Natural killer cell (primary cell): ENCODE data around the gene IVD. TPM values are rescaled to one million over a fixed set of nuclear protein-coding genes. Genes with fewer than 3 reads are reported as not detected.
A peak's percentile ranks its signal among the peaks of the same experiment; 100 is the strongest.

Experiments used
- ATAC-seq, 3 donors: fragments of 150-1000 bp in 2 of 3; fragments of 200-7000 bp in 1 of 3; cut with Tn5 transposase; 1 replicate in 1 of 3; 2 replicates in 2 of 3; pipeline ENCODE4 v1.10.0; 2021; ENCODE audit warnings: mild to moderate bottlenecking in 2 of 3, moderate library complexity in 2 of 3
- DNase-seq, 2 donors: peaks; one replicate each; pipeline versions ENCODE4 v3.0.0 to v3.0.0-alpha.2; 2013 to 2021; ENCODE audit warnings: mixed read lengths in 1 of 2
- H3K27ac ChIP-seq: one replicate; pipeline ENCODE4 v1.5.1; 2013; ENCODE audit warnings: mild to moderate bottlenecking, low read length
- H3K27me3 ChIP-seq: one replicate; pipeline ENCODE4 v1.6.1; 2013; ENCODE audit warnings: low read length; ENCODE audit not compliant: control insufficient read depth, insufficient read depth
- H3K36me3 ChIP-seq: one replicate; pipeline ENCODE4 v1.6.1; 2013; ENCODE audit warnings: low read length; ENCODE audit not compliant: control insufficient read depth, insufficient read depth
- H3K4me1 ChIP-seq: one replicate; pipeline ENCODE4 v1.6.1; 2013; ENCODE audit warnings: low read length; ENCODE audit not compliant: control insufficient read depth, insufficient read depth
- H3K4me3 ChIP-seq: one replicate; pipeline ENCODE4 v1.5.1; 2013; ENCODE audit warnings: low read length
- H3K9me3 ChIP-seq: one replicate; pipeline ENCODE4 v1.6.1; 2013; ENCODE audit warnings: low read length; ENCODE audit not compliant: control insufficient read depth, insufficient read depth
- H3K27ac Mint-ChIP-seq, 2 donors: one replicate each; pipeline ENCODE4 v1.8.0; 2022; ENCODE audit warnings: mild to moderate bottlenecking in 2 of 2, mixed read lengths in 2 of 2, moderate library complexity in 1 of 2
- H3K27me3 Mint-ChIP-seq, 2 donors: one replicate each; pipeline ENCODE4 v1.8.0; 2022; ENCODE audit warnings: low read depth in 2 of 2, mixed read lengths in 2 of 2
- H3K36me3 Mint-ChIP-seq: one replicate; pipeline ENCODE4 v1.8.0; 2022; ENCODE audit warnings: mixed read lengths
- H3K4me1 Mint-ChIP-seq, 2 donors: one replicate each; pipeline ENCODE4 v1.8.0; 2022; ENCODE audit warnings: mixed read lengths in 2 of 2
- H3K4me3 Mint-ChIP-seq: one replicate; pipeline ENCODE4 v1.8.0; 2022; ENCODE audit warnings: mild to moderate bottlenecking, moderate library complexity, mixed read lengths
- H3K9me3 Mint-ChIP-seq, 2 donors: one replicate each; pipeline ENCODE4 v1.8.0; 2022; ENCODE audit warnings: mixed read lengths in 2 of 2
- CTCF ChIP-seq: fragments of 200-600 bp; IDR thresholded peaks from one replicate; pipeline ENCODE4 v1.8.0; 2022; ENCODE audit warnings: antibody characterized with exemption
- WGBS: methylation state at CpG from one replicate; pipeline ENCODE4 v1.1.7; 2013; ENCODE audit warnings: missing lambda C conversion rate; ENCODE audit not compliant: insufficient coverage; 5-methylcytosine and 5-hydroxymethylcytosine counted together
- intact Hi-C: fragments of 100-400 bp; cut with micrococcal nuclease; formaldehyde crosslinking; loops from one replicate; pipeline ENCODE4 v1.14.2; 2022
- total RNA-seq, 4 donors: library from RNA; stranded (reverse); fragments of 120-200 nt in 1 of 4; gene quantifications; one replicate each; pipeline versions ENCODE4 v1.2.3 to v1.2.4, GENCODE V29; 2013 to 2022

The IVD gene
- total RNA-seq, 3 donors from 2014 or later (not counting 1 experiment from before 2014, with no cell fraction given): 56.2 to 76.8 (median 67.3) TPM

GRCh38 chr15:40420793-40421192 lies 15.2 kb downstream of the IVD start:
- no peak overlapping the region for H3K27ac Mint-ChIP-seq

GRCh38 chr15:40421246-40422157 lies 15.9 kb downstream of the IVD start:
- TF ChIP-seq CTCF: peak; percentile 86
- H3K4me1 ChIP-seq: peaks cover 6% of the 10 kb centered on the region
- H3K4me3 ChIP-seq: no peak overlapping the region
- ATAC-seq: peak; percentile 93 to 100 (median 98)
- Mint-ChIP-seq H3K27ac (no peak overlapping the region), H3K36me3 (no peaks in the 10 kb centered on the region), H3K4me3 (no peak overlapping the region), H3K27me3 (no peaks in the 10 kb centered on the region), H3K4me1 (no peaks in the 10 kb centered on the region), H3K9me3 (no peaks in the 10 kb centered on the region)
- DNase-seq: peak; percentile 73 to 85
- H3K27ac ChIP-seq: no peak overlapping the region
- H3K27me3 ChIP-seq: no peaks in the 10 kb centered on the region
- H3K36me3 ChIP-seq: peaks cover 13% of the 10 kb centered on the region
- intact Hi-C loops: loop anchor here (1.0 kb wide), 4 partner anchors 53 to 204 kb away; no protein-coding TSS in a partner anchor
- no peaks in the 10 kb centered on the region for H3K9me3 ChIP-seq
- WGBS: 27% methylated on average over 31 of the region's 31 CpGs

More at GRCh38 chr15:40420793-40421192, 15.2 kb downstream of the IVD start:
- Histone ChIP-seq H3K4me1 (peaks cover 6% of the 10 kb centered on the region), H3K36me3 (peaks cover 20% of the 10 kb centered on the region), H3K9me3 (no peaks in the 10 kb centered on the region), H3K27ac (no peak overlapping the region), H3K4me3 (no peak overlapping the region), H3K27me3 (no peaks in the 10 kb centered on the region)
- no peaks in the 10 kb centered on the region for H3K36me3 Mint-ChIP-seq
- DNase-seq: no peak
- no peak overlapping the region for H3K4me3 Mint-ChIP-seq
- H3K27me3 Mint-ChIP-seq: no peaks in the 10 kb centered on the region
- intact Hi-C loops: loop anchor here (1.0 kb wide), 3 partner anchors 52 to 203 kb away; no protein-coding TSS in a partner anchor
- 91% methylated on average over 3 of the region's 3 CpGs for WGBS
- no peak for TF ChIP-seq CTCF
- H3K4me1 Mint-ChIP-seq: no peaks in the 10 kb centered on the region
- H3K9me3 Mint-ChIP-seq: no peaks in the 10 kb centered on the region
- no peak for ATAC-seq

- no peak overlapping the region for H3K4me3 ChIP-seq
- no peaks in the 10 kb centered on the region for H3K9me3 Mint-ChIP-seq
- intact Hi-C loops: no loop called here
- no peak for TF ChIP-seq CTCF
- ATAC-seq: no peak
- no peaks in the 10 kb centered on the region for H3K27me3 Mint-ChIP-seq
- WGBS: 97% methylated on average over 6 of the region's 6 CpGs
- no peaks in the 10 kb centered on the region for H3K27me3 ChIP-seq
- no peaks in the 10 kb centered on the region for H3K9me3 ChIP-seq
- H3K36me3 Mint-ChIP-seq: no peaks in the 10 kb centered on the region
- peaks cover 5% of the 10 kb centered on the region for H3K36me3 ChIP-seq
- no peak overlapping the region for H3K4me3 Mint-ChIP-seq
- no peak overlapping the region for H3K27ac ChIP-seq
- H3K27ac Mint-ChIP-seq: no peak overlapping the region
- DNase-seq: no peak
- no peaks in the 10 kb centered on the region for H3K4me1 Mint-ChIP-seq
- H3K4me1 ChIP-seq: peaks cover 6% of the 10 kb centered on the region
Measured at GRCh38 chr15:40424483-40425115, 19.0 kb downstream of the IVD start.
